Measurements from ENCODE around the gene FXR1. TPM values are rescaled to one million over a fixed set of nuclear protein-coding genes. Genes with fewer than 3 reads are reported as not detected.
A peak's percentile ranks its signal among the peaks of the same experiment; 100 is the strongest.

FXR1 gene
- total and polyA plus RNA-seq, 2 of the 4 experiments (the other 2 are of a cell fraction), result 110 to 182 TPM

- no peak overlapping the region for H2BK20ac ChIP-seq (ENCODE audit: low read depth, low read length)
- H4K20me1 ChIP-seq (ENCODE audit: insufficient read depth, low read length), result no peaks in the 10 kb centered on the region
- no peak for ATAC-seq (ENCODE audit: low read depth)
- H3K79me1 ChIP-seq (ENCODE audit: low read depth in 1 of 2, low read length in 2 of 2), result no peaks in the 10 kb centered on the region
- H2AFZ ChIP-seq (replicated peaks; ENCODE audit: low read length, poor library complexity), result no peak overlapping the region
- dilution Hi-C loops (cut with HindIII; ENCODE audit: low sequenced_read_pairs, unreplicated experiment), result no loop called here
- H3K36me3 ChIP-seq (ENCODE audit: control insufficient read depth, insufficient read depth, low read length), result no peaks in the 10 kb centered on the region
- no peaks in the 10 kb centered on the region for H3K9me3 ChIP-seq (ENCODE audit: control insufficient read depth, insufficient read depth, low read length)
- no peak overlapping the region for H3K56ac ChIP-seq (ENCODE audit: extremely low read depth, insufficient read depth, low read length)
- H2AK9ac ChIP-seq (replicated peaks; ENCODE audit: low read depth, low read length, poor library complexity), result no peak overlapping the region
- no peaks in the 10 kb centered on the region for H3K4me1 ChIP-seq (ENCODE audit: control insufficient read depth, insufficient read depth, low read length)
- H3K27ac ChIP-seq (ENCODE audit: insufficient read depth, low read length), result no peak overlapping the region
- no peak overlapping the region for H3K4me2 ChIP-seq (ENCODE audit: low read depth, low read length)
- H3K18ac ChIP-seq (ENCODE audit: low read depth, low read length), result no peak overlapping the region
- intact Hi-C loops (cut with micrococcal nuclease), result no loop called here
- CTCF ChIA-PET, result no interaction called here
- peak; percentile 4 for DNase-seq
- H3K9ac ChIP-seq (ENCODE audit: low read depth, low read length), result no peak overlapping the region
- TF ChIP-seq CTCF (conservative IDR thresholded peaks at IDR 0.05; ENCODE audit: low read depth, low read length), result no peak
- no peak for TF ChIP-seq BHLHE40 (IDR thresholded peaks at IDR 0.05; ENCODE audit: low read depth, low read length)
- no peak for TF ChIP-seq MAZ (IDR thresholded peaks at IDR 0.05; ENCODE audit: borderline replicate concordance, low read depth, low read length)
- no peak for TF ChIP-seq CHD1 (IDR thresholded peaks at IDR 0.05; ENCODE audit: low read depth, low read length)
- no peak for TF ChIP-seq SMC3 (IDR thresholded peaks at IDR 0.05; ENCODE audit: low read depth, low read length)
- TF ChIP-seq MAFK (IDR thresholded peaks at IDR 0.05; ENCODE audit: low read depth, low read length), result no peak
- TF ChIP-seq MXI1 (IDR thresholded peaks at IDR 0.05; ENCODE audit: borderline replicate concordance, low read depth, low read length), result no peak
- TF ChIP-seq CEBPB (IDR thresholded peaks at IDR 0.05; ENCODE audit: low read depth, low read length), result no peak
- TF ChIP-seq RFX5 (IDR thresholded peaks at IDR 0.05; ENCODE audit: low read depth, low read length), result no peak
- no peak for TF ChIP-seq NFE2L2 (IDR thresholded peaks at IDR 0.05; ENCODE audit: low read depth, low read length)
- TF ChIP-seq FOS (IDR thresholded peaks at IDR 0.05; ENCODE audit: low read depth, low read length), result no peak
- TF ChIP-seq ELK1 (IDR thresholded peaks at IDR 0.05; ENCODE audit: borderline replicate concordance, low read depth, low read length), result no peak
- BruUV-seq (replicated peaks), result no TSS peak
- POLR2A ChIA-PET (ENCODE audit: unreplicated experiment), result no interaction called here
- no peak overlapping the region for H4K91ac ChIP-seq (ENCODE audit: insufficient read depth, low read depth, low read length)
- no peak overlapping the region for H2BK15ac ChIP-seq (ENCODE audit: low read depth, low read length)
- H2BK5ac ChIP-seq (ENCODE audit: low read depth, low read length, poor library complexity, severe bottlenecking), result no peak overlapping the region
- H4K5ac ChIP-seq (ENCODE audit: low read depth, low read length), result no peak overlapping the region
- in situ Hi-C loops (cut with MboI; ENCODE audit: low sequenced_read_pairs), result no loop called here
- no peak overlapping the region for H3K14ac ChIP-seq (replicated peaks; ENCODE audit: low read depth, low read length)
- no peak overlapping the region for H3K4me3 ChIP-seq (ENCODE audit: insufficient read depth, low read depth, low read length)
- no peak overlapping the region for H3K4ac ChIP-seq (ENCODE audit: low read depth, low read length)
- no peak overlapping the region for H4K8ac ChIP-seq (ENCODE audit: low read depth in 2 of 2, low read length in 2 of 2)
- H3K9me1 ChIP-seq (ENCODE audit: insufficient read depth, low read length), result no peaks in the 10 kb centered on the region
- no peak overlapping the region for H2BK120ac ChIP-seq (ENCODE audit: low read depth, low read length)
- WGBS, 2 experiments (ENCODE audit: extremely low coverage in 2 of 2, insufficient read length in 1 of 2), result 80% methylated on average over 1 of the region's 7 CpGs; no CpG with 5 or more reads in 1 of the 2 experiments
- H2AK5ac ChIP-seq (ENCODE audit: low read depth, low read length), result no peak overlapping the region
- H3K27me3 ChIP-seq (ENCODE audit: control insufficient read depth, insufficient read depth, low read length), result no peaks in the 10 kb centered on the region
- no peak overlapping the region for H3K23ac ChIP-seq (ENCODE audit: low read depth, low read length)
These were observed 94.1 kb downstream of the FXR1 start for GRCh38 chr3:181006541-181006940.
